ENCODE data around the gene FGD3. TPM values are rescaled to one million over a fixed set of nuclear protein-coding genes. Genes with fewer than 3 reads are reported as not detected.

Gene FGD3
- total RNA-seq, 1 donor from 2014 or later, result not detected

- H3K36me3 Mint-ChIP-seq (ENCODE audit: unreplicated experiment), result no peaks in the 10 kb centered on the region
- peaks cover 4% of the 10 kb centered on the region for H3K27me3 Mint-ChIP-seq (ENCODE audit: unreplicated experiment)
- H3K9me3 Mint-ChIP-seq (ENCODE audit: unreplicated experiment), result no peaks in the 10 kb centered on the region
- no peak overlapping the region for H3K4me3 Mint-ChIP-seq (ENCODE audit: unreplicated experiment)
- no peak for DNase-seq (ENCODE audit: extremely low spot score, unreplicated experiment)
- H3K4me1 Mint-ChIP-seq (ENCODE audit: unreplicated experiment), result no peaks in the 10 kb centered on the region
- no peak for TF ChIP-seq CTCF (IDR thresholded peaks at IDR 0.05)
- H3K27ac Mint-ChIP-seq (ENCODE audit: unreplicated experiment), result no peak overlapping the region
Observed at GRCh38 chr9:92968081-92968480, 20.8 kb downstream of the FGD3 start.

- peak; percentile 80 for DNase-seq (ENCODE audit: extremely low spot score, unreplicated experiment)
- no peaks in the 10 kb centered on the region for H3K36me3 Mint-ChIP-seq (ENCODE audit: unreplicated experiment)
- H3K4me1 Mint-ChIP-seq (ENCODE audit: unreplicated experiment), result no peaks in the 10 kb centered on the region
- peaks cover 4% of the 10 kb centered on the region for H3K27me3 Mint-ChIP-seq (ENCODE audit: unreplicated experiment)
- no peaks in the 10 kb centered on the region for H3K9me3 Mint-ChIP-seq (ENCODE audit: unreplicated experiment)
- no peak for TF ChIP-seq CTCF (IDR thresholded peaks at IDR 0.05)
- H3K4me3 Mint-ChIP-seq (ENCODE audit: unreplicated experiment), result no peak overlapping the region
- no peak overlapping the region for H3K27ac Mint-ChIP-seq (ENCODE audit: unreplicated experiment)
Observed at GRCh38 chr9:92969516-92970466, 22.5 kb downstream of the FGD3 start.

- H3K4me1 Mint-ChIP-seq (ENCODE audit: unreplicated experiment), result no peaks in the 10 kb centered on the region
- H3K27me3 Mint-ChIP-seq (ENCODE audit: unreplicated experiment), result peaks cover 4% of the 10 kb centered on the region
- no peak overlapping the region for H3K27ac Mint-ChIP-seq (ENCODE audit: unreplicated experiment)
- no peaks in the 10 kb centered on the region for H3K36me3 Mint-ChIP-seq (ENCODE audit: unreplicated experiment)
- no peak overlapping the region for H3K4me3 Mint-ChIP-seq (ENCODE audit: unreplicated experiment)
- TF ChIP-seq CTCF (IDR thresholded peaks at IDR 0.05), result no peak
- no peaks in the 10 kb centered on the region for H3K9me3 Mint-ChIP-seq (ENCODE audit: unreplicated experiment)
- DNase-seq (ENCODE audit: extremely low spot score, unreplicated experiment), result peak; percentile 64
Observed at GRCh38 chr9:92970467-92970923, 23.2 kb downstream of the FGD3 start.

- H3K36me3 Mint-ChIP-seq (ENCODE audit: unreplicated experiment), result no peaks in the 10 kb centered on the region
Observed at GRCh38 chr9:92971121-92971520, 23.8 kb downstream of the FGD3 start.

More at GRCh38 chr9:92971121-92971520, 23.8 kb downstream of the FGD3 start:
- Mint-ChIP-seq H3K27ac (ENCODE audit: unreplicated experiment) (no peak overlapping the region), H3K4me1 (ENCODE audit: unreplicated experiment) (no peaks in the 10 kb centered on the region), H3K4me3 (ENCODE audit: unreplicated experiment) (no peak overlapping the region), H3K27me3 (ENCODE audit: unreplicated experiment) (peaks cover 4% of the 10 kb centered on the region), H3K9me3 (ENCODE audit: unreplicated experiment) (no peaks in the 10 kb centered on the region)
- TF ChIP-seq CTCF (IDR thresholded peaks at IDR 0.05), result no peak
- peak; percentile 51 for DNase-seq (ENCODE audit: extremely low spot score, unreplicated experiment)
